LNCaP clone FGC (cell line): ENCODE results near the gene NUP133.

ENCODE experiments used
- DNase-seq: peaks from one replicate; pipeline ENCODE4 v3.0.0-alpha.2; 2011; ENCODE audit warnings: low read depth
- H3K4me3 ChIP-seq: 2 replicates; pipeline ENCODE4 v1.5.1; 2011; ENCODE audit warnings: mild to moderate bottlenecking, low read depth, low read length, control low read depth
- CTCF ChIP-seq: IDR thresholded peaks from 2 replicates; pipeline ENCODE4 v1.5.1; 2012; ENCODE audit warnings: mild to moderate bottlenecking; ENCODE audit not compliant: control insufficient read depth, insufficient read depth; ENCODE audit errors: extremely low read depth

The NUP133 gene

GRCh38 chr1:229431284-229432115 lies 76.6 kb downstream of the NUP133 start:
- no peak overlapping the region for H3K4me3 ChIP-seq
- no peak for TF ChIP-seq CTCF
- DNase-seq = no peak

- no peak for DNase-seq
- no peak for TF ChIP-seq CTCF
- H3K4me3 ChIP-seq = no peak overlapping the region
Observed at GRCh38 chr1:229430761-229431283, 77.3 kb downstream of the NUP133 start.

GRCh38 chr1:229428256-229428655 lies 79.9 kb downstream of the NUP133 start:
- no peak overlapping the region for H3K4me3 ChIP-seq
- no peak for TF ChIP-seq CTCF
- no peak for DNase-seq

GRCh38 chr1:229427572-229427971 lies 80.6 kb downstream of the NUP133 start:
- no peak overlapping the region for H3K4me3 ChIP-seq
- no peak for TF ChIP-seq CTCF
- DNase-seq = no peak

GRCh38 chr1:229425564-229426159 lies 82.5 kb downstream of the NUP133 start:
- no peak for TF ChIP-seq CTCF
- DNase-seq = no peak
- H3K4me3 ChIP-seq = no peak overlapping the region

GRCh38 chr1:229420765-229421164 lies 87.4 kb downstream of the NUP133 start:
- TF ChIP-seq CTCF = peak; percentile 19; the same call in 1 of the 2 replicates
- DNase-seq = no peak

More at GRCh38 chr1:229420765-229421164, 87.4 kb downstream of the NUP133 start:
- H3K4me3 ChIP-seq = no peak overlapping the region
